ENCODE data around the gene OR1L8. TPM values are rescaled to one million over a fixed set of nuclear protein-coding genes. Genes with fewer than 3 reads are reported as not detected.

The OR1L8 gene
- total RNA-seq, 1 donor, result under 0.01 TPM

GRCh38 chr9:122606587-122606986 is 23.4 kb upstream of the OR1L8 start:
- Histone ChIP-seq H2AFZ (ENCODE audit: low read length) (no peak overlapping the region), H3K27me3 (ENCODE audit: insufficient read depth, low read length) (no peaks in the 10 kb centered on the region), H3K9me3 (ENCODE audit: low read depth, low read length) (no peaks in the 10 kb centered on the region), H3K4me3 (ENCODE audit: insufficient read depth, low read length) (no peak overlapping the region), H3K36me3 (ENCODE audit: insufficient read depth, low read length) (no peaks in the 10 kb centered on the region), H4K20me1 (ENCODE audit: insufficient read depth, low read length) (no peaks in the 10 kb centered on the region), H3K4me2 (ENCODE audit: insufficient read depth, low read length) (no peak overlapping the region), H3K79me2 (ENCODE audit: insufficient read depth, low read length) (no peaks in the 10 kb centered on the region), H3K4me1 (ENCODE audit: insufficient read depth, low read length) (no peaks in the 10 kb centered on the region), H3K27ac (ENCODE audit: low read depth, low read length) (no peak overlapping the region)
- no peak for TF ChIP-seq CTCF (IDR thresholded peaks at IDR 0.05; ENCODE audit: extremely low read depth, low read depth, low read length)
- DNase-seq (ENCODE audit: insufficient read length, low spot score, missing footprints), result no peak

GRCh38 chr9:122605691-122606090 is 22.5 kb upstream of the OR1L8 start:
- Histone ChIP-seq H2AFZ (ENCODE audit: low read length) (no peak overlapping the region), H4K20me1 (ENCODE audit: insufficient read depth, low read length) (no peaks in the 10 kb centered on the region), H3K36me3 (ENCODE audit: insufficient read depth, low read length) (no peaks in the 10 kb centered on the region), H3K9me3 (ENCODE audit: low read depth, low read length) (no peaks in the 10 kb centered on the region), H3K4me2 (ENCODE audit: insufficient read depth, low read length) (no peak overlapping the region), H3K27ac (ENCODE audit: low read depth, low read length) (no peak overlapping the region), H3K27me3 (ENCODE audit: insufficient read depth, low read length) (no peaks in the 10 kb centered on the region), H3K4me3 (ENCODE audit: insufficient read depth, low read length) (no peak overlapping the region), H3K4me1 (ENCODE audit: insufficient read depth, low read length) (no peaks in the 10 kb centered on the region), H3K79me2 (ENCODE audit: insufficient read depth, low read length) (no peaks in the 10 kb centered on the region)
- TF ChIP-seq CTCF (IDR thresholded peaks at IDR 0.05; ENCODE audit: extremely low read depth, low read depth, low read length), result no peak
- DNase-seq (ENCODE audit: insufficient read length, low spot score, missing footprints), result no peak

- H3K4me2 ChIP-seq (ENCODE audit: insufficient read depth, low read length), result no peak overlapping the region
- H3K27ac ChIP-seq (ENCODE audit: low read depth, low read length), result no peak overlapping the region
- H3K27me3 ChIP-seq (ENCODE audit: insufficient read depth, low read length), result no peaks in the 10 kb centered on the region
- no peaks in the 10 kb centered on the region for H4K20me1 ChIP-seq (ENCODE audit: insufficient read depth, low read length)
- no peaks in the 10 kb centered on the region for H3K79me2 ChIP-seq (ENCODE audit: insufficient read depth, low read length)
- H3K36me3 ChIP-seq (ENCODE audit: insufficient read depth, low read length), result no peaks in the 10 kb centered on the region
- no peak for TF ChIP-seq CTCF (IDR thresholded peaks at IDR 0.05; ENCODE audit: extremely low read depth, low read depth, low read length)
- no peaks in the 10 kb centered on the region for H3K9me3 ChIP-seq (ENCODE audit: low read depth, low read length)
- H3K4me3 ChIP-seq (ENCODE audit: insufficient read depth, low read length), result no peak overlapping the region
- no peak overlapping the region for H2AFZ ChIP-seq (ENCODE audit: low read length)
- DNase-seq (ENCODE audit: insufficient read length, low spot score, missing footprints), result peak; percentile 9
- no peaks in the 10 kb centered on the region for H3K4me1 ChIP-seq (ENCODE audit: insufficient read depth, low read length)
Measured at GRCh38 chr9:122580360-122580759, 2.8 kb downstream of the OR1L8 start.

- TF ChIP-seq CTCF (IDR thresholded peaks at IDR 0.05; ENCODE audit: extremely low read depth, low read depth, low read length), result no peak
- H3K36me3 ChIP-seq (ENCODE audit: insufficient read depth, low read length), result no peaks in the 10 kb centered on the region
- no peaks in the 10 kb centered on the region for H3K27me3 ChIP-seq (ENCODE audit: insufficient read depth, low read length)
- H3K4me3 ChIP-seq (ENCODE audit: insufficient read depth, low read length), result no peak overlapping the region
- H3K4me1 ChIP-seq (ENCODE audit: insufficient read depth, low read length), result no peaks in the 10 kb centered on the region
- H4K20me1 ChIP-seq (ENCODE audit: insufficient read depth, low read length), result no peaks in the 10 kb centered on the region
- no peak overlapping the region for H3K4me2 ChIP-seq (ENCODE audit: insufficient read depth, low read length)
- H3K79me2 ChIP-seq (ENCODE audit: insufficient read depth, low read length), result no peaks in the 10 kb centered on the region
- H3K9me3 ChIP-seq (ENCODE audit: low read depth, low read length), result no peaks in the 10 kb centered on the region
- no peak for DNase-seq (ENCODE audit: insufficient read length, low spot score, missing footprints)
- no peak overlapping the region for H2AFZ ChIP-seq (ENCODE audit: low read length)
- H3K27ac ChIP-seq (ENCODE audit: low read depth, low read length), result no peak overlapping the region
Measured at GRCh38 chr9:122579874-122580273, 3.3 kb downstream of the OR1L8 start.
